Cardiac fibroblast (primary cell): ENCODE results near the gene CEBPA.
A peak's percentile ranks its signal among the peaks of the same experiment; 100 is the strongest.

ENCODE experiments used
- DNase-seq, 2 donors: peaks; one replicate each; pipeline versions ENCODE4 v3.0.0 to v3.0.0-alpha.2; 2010; ENCODE audit warnings: low read depth in 2 of 2
- H3K4me3 ChIP-seq, 2 donors: replicated peaks in 1 of 2; 1 replicate in 1 of 2; 2 replicates in 1 of 2; pipeline ENCODE4 v1.5.1; 2011; ENCODE audit warnings: low read depth in 2 of 2, low read length in 2 of 2, mild to moderate bottlenecking in 2 of 2, moderate library complexity in 1 of 2
- TF ChIP-seq, protein P1 (sequence below): IDR thresholded peaks from one replicate; pipeline ENCODE4 v1.5.1; 2011; ENCODE audit warnings: low read depth, mild to moderate bottlenecking, low read length, inconsistent platforms

The CEBPA gene

DNA sequence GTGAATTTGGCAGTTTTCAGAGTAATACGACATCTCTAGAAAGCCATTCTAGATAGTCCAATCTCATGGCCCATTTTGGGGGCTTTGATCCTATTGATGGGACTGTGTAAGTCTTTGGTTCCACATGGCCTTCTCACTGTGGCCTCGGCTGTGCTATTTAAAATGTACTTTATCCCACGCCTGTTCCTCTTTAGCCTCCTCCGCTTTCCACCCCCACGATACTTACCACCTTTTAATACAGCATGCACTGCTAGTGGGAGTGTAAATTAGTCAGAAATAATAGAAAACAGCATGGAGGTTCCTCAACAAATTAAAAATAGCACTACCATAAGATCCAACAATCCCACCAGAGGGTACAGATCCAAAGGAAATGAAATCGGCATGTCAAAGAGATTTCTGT is 42.8 kb upstream of the CEBPA start:
- no peak overlapping the region for H3K4me3 ChIP-seq
- TF ChIP-seq, protein P1, sequence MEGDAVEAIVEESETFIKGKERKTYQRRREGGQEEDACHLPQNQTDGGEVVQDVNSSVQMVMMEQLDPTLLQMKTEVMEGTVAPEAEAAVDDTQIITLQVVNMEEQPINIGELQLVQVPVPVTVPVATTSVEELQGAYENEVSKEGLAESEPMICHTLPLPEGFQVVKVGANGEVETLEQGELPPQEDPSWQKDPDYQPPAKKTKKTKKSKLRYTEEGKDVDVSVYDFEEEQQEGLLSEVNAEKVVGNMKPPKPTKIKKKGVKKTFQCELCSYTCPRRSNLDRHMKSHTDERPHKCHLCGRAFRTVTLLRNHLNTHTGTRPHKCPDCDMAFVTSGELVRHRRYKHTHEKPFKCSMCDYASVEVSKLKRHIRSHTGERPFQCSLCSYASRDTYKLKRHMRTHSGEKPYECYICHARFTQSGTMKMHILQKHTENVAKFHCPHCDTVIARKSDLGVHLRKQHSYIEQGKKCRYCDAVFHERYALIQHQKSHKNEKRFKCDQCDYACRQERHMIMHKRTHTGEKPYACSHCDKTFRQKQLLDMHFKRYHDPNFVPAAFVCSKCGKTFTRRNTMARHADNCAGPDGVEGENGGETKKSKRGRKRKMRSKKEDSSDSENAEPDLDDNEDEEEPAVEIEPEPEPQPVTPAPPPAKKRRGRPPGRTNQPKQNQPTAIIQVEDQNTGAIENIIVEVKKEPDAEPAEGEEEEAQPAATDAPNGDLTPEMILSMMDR: no peak
- no peak for DNase-seq

GRCh38 chr19:33344573-33344925 is 42.2 kb upstream of the CEBPA start:
- no peak for DNase-seq
- H3K4me3 ChIP-seq: no peak overlapping the region
- TF ChIP-seq, protein P1: no peak

GRCh38 chr19:33343859-33344572 is 41.7 kb upstream of the CEBPA start:
- DNase-seq: peak; percentile 21 to 38
- TF ChIP-seq, protein P1: no peak

DNA sequence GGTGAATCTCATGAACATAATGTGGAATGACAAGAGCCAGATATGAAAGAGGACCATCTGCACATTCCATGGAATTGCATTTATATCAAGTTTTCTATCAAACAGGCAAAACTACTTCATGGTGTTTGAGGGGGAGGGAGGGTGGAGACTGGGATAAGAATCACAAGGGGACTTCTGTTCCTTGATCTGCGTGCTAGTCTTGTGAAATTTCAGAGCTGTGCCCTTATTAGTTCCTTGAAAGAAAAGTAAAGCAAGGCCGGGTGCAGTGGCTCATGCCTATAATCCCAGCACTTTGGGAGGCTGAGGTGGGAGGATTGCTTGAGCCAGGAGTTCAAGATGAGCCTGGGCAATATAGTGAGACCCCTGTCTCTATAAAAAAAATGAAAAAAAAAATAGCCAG is 41.0 kb upstream of the CEBPA start:
- TF ChIP-seq, protein P1: no peak
- DNase-seq: no peak
- no peak overlapping the region for H3K4me3 ChIP-seq

More at GRCh38 chr19:33343859-33344572, 41.7 kb upstream of the CEBPA start:
- no peak overlapping the region for H3K4me3 ChIP-seq

GRCh38 chr19:33340991-33341390 is 38.7 kb upstream of the CEBPA start:
- DNase-seq: no peak
- TF ChIP-seq, protein P1: no peak

DNA sequence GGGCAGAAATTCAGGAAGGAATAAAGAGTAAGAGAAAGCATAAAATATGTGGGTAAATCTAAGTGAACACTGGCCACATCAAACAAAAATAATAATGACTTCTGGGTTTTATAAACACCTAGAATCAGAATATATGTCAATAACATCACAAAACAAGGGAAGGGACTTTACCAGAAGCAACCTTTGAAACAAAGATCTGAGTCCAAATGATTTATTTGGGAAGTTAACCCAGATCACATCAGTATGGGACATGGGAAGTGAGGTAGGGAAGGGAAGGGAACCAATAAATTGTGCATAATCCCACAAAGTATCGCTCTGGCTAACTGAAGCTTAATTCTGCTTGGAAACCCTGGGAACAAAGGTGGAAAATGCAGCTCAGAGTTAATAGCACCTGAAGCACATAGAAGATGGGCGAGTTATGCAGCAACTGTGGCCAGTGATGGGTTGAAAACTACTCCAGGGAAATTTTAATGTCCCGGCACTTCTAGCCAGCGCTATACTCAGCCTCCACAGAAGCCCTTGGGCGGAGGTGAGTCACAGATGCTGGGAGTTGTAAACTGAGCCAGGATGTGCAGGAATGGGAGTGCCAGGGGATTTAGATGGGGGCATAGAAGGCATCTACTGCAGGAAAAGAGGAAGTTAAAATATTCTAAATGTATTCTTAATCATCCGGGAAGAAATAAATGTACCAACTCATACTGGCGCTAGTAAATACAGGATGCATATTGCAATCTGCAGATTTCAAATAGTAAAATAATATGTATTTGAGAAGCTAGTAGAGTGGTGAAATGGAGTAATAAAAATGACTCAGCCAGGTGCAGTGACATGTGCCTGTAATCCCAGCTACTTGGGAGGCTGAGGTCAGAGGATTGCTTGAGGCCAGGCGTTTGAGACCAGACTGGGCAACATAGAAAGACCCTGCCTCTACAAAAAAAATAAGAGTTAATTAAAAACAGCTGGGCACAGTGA is 37.0 kb upstream of the CEBPA start:
- no peak overlapping the region for H3K4me3 ChIP-seq
- DNase-seq: no peak
- TF ChIP-seq, protein P1: no peak

More at GRCh38 chr19:33340991-33341390, 38.7 kb upstream of the CEBPA start:
- no peak overlapping the region for H3K4me3 ChIP-seq
